Vagina (tissue), 2 donors: Measurements from ENCODE around the gene ACADS.

Source experiments
- POLR2A ChIP-seq, 2 donors: fragments of 450-650 bp; IDR thresholded peaks; one replicate each; pipeline ENCODE4 v1.6.1; 2017; ENCODE audit warnings: antibody characterized with exemption in 2 of 2, mild to moderate bottlenecking in 2 of 2, moderate library complexity in 2 of 2
- TF ChIP-seq, protein P1 (sequence below), 3 experiments: fragments of 450-650 bp in 2 of 3; fragments of 200-600 bp in 1 of 3; sonication (generic) in 1 of 3; IDR thresholded peaks; one replicate each; pipeline ENCODE4 v1.5.1; 2017 to 2019; ENCODE audit warnings: antibody characterized with exemption in 3 of 3, mild to moderate bottlenecking in 2 of 3, moderate library complexity in 2 of 3

DNA sequence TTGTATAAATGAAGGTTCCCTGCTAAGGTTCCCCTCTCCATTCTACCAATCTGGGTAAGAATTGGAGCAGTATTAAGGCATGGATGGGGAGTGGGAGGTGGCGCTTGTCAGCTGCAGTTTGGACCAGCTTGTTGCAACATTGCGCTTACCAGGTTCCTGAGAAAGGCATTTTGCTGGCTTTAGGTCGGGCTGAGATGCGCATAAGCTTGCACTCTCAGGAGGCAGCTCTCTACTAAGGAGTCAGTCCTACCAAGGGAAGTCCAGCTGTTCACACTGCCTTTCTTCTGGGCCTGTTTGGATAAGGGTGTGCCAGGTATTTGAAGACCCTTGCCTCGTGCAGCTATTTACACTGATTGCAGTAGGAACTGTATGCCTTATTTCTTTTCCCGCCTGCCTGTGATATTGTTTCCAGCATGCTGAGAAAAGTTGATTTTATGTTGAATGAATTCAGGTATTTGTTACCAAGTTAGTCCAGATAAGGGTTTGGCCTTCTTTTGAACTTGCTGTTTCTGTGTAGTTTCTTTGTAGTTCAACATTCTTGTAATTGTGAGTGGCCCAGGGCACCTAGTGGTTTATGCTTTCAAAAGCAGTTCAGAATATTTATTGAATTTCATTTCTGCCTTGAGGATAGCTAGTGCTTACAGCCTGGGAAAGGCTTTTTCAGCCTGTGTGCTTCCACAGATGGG is 36.1 kb upstream of the ACADS start:
- TF ChIP-seq, protein P1, sequence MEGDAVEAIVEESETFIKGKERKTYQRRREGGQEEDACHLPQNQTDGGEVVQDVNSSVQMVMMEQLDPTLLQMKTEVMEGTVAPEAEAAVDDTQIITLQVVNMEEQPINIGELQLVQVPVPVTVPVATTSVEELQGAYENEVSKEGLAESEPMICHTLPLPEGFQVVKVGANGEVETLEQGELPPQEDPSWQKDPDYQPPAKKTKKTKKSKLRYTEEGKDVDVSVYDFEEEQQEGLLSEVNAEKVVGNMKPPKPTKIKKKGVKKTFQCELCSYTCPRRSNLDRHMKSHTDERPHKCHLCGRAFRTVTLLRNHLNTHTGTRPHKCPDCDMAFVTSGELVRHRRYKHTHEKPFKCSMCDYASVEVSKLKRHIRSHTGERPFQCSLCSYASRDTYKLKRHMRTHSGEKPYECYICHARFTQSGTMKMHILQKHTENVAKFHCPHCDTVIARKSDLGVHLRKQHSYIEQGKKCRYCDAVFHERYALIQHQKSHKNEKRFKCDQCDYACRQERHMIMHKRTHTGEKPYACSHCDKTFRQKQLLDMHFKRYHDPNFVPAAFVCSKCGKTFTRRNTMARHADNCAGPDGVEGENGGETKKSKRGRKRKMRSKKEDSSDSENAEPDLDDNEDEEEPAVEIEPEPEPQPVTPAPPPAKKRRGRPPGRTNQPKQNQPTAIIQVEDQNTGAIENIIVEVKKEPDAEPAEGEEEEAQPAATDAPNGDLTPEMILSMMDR (IDR thresholded peaks at IDR 0.05), result no peak
- TF ChIP-seq POLR2A (IDR thresholded peaks at IDR 0.05), result no peak
